PC-3 (cell line): ENCODE results near the gene AKNA. TPM values are rescaled to one million over a fixed set of nuclear protein-coding genes. Genes with fewer than 3 reads are reported as not detected.

Experiments
- ATAC-seq: fragments of 200-7000 bp; cut with Tn5 transposase; 2 replicates; pipeline ENCODE4 v1.9.1; 2020; ENCODE audit warnings: mild to moderate bottlenecking, moderate library complexity
- BruUV-seq: library from RNA; stranded (reverse); fragments of 400-500 nt; replicated peaks from 2 replicates; lab custom pipeline; 2021; lab: Mats Ljungman, UMichigan
- CTCF ChIA-PET: fragments of 300-600 bp; sonication (Branson Sonifier 250); formaldehyde crosslinking; loops from one replicate; lab custom pipeline; 2022; ENCODE audit warnings: antibody characterized with exemption; lab: Charles Lee
- POLR2A ChIA-PET: fragments of 300-600 bp; sonication (Branson Sonifier 250); formaldehyde crosslinking; loops from one replicate; lab custom pipeline; 2022; ENCODE audit warnings: antibody characterized with exemption; ENCODE audit not compliant: unreplicated experiment; lab: Charles Lee
- DNase-seq: peaks from one replicate; pipeline ENCODE4 v3.0.0-alpha.2; 2015
- H2AFZ ChIP-seq: fragments of 300-600 bp; sonication (generic); 2 replicates; pipeline ENCODE4 v1.6.0; 2016; ENCODE audit warnings: antibody characterized with exemption, low read length
- H3F3A ChIP-seq: fragments of 300-600 bp; sonication (generic); one replicate; pipeline ENCODE4 v1.6.0; 2017; ENCODE audit warnings: antibody characterized with exemption, low read length, control low read depth, mild to moderate bottlenecking; ENCODE audit not compliant: unreplicated experiment
- H3K27ac ChIP-seq: fragments of 300-600 bp; sonication (generic); 2 replicates; pipeline ENCODE4 v1.5.1; 2016; ENCODE audit warnings: mild to moderate bottlenecking, low read length
- H3K27me3 ChIP-seq: fragments of 300-600 bp; sonication (generic); 2 replicates; pipeline ENCODE4 v1.6.1; 2016; ENCODE audit warnings: low read length, mixed read lengths
- H3K36me3 ChIP-seq: fragments of 300-600 bp; sonication (generic); 2 replicates; pipeline ENCODE4 v1.6.1; 2016; ENCODE audit warnings: low read depth, mixed run types, low read length, mixed read lengths
- H3K4me1 ChIP-seq: fragments of 300-600 bp; sonication (generic); 2 replicates; pipeline ENCODE4 v1.5.1; 2016; ENCODE audit warnings: low read length; ENCODE audit not compliant: insufficient read depth
- H3K4me2 ChIP-seq: fragments of 300-600 bp; sonication (generic); 2 replicates; pipeline ENCODE4 v1.6.0; 2016; ENCODE audit warnings: low read length
- H3K4me3 ChIP-seq: fragments of 300-600 bp; sonication (generic); 2 replicates; pipeline ENCODE4 v1.5.1; 2016; ENCODE audit warnings: mild to moderate bottlenecking, low read length, mixed read lengths
- H3K79me2 ChIP-seq: fragments of 300-600 bp; sonication (generic); 2 replicates; pipeline ENCODE4 v1.6.1; 2017; ENCODE audit warnings: low read length, mixed read lengths
- H3K9ac ChIP-seq: fragments of 300-600 bp; sonication (generic); 2 replicates; pipeline ENCODE4 v1.6.0; 2016; ENCODE audit warnings: mild to moderate bottlenecking, low read length
- H3K9me2 ChIP-seq: fragments of 300-600 bp; sonication (generic); replicated peaks from 2 replicates; pipeline ENCODE4 v1.6.1; 2016; ENCODE audit warnings: mixed run types, low read length, mixed read lengths
- H3K9me3 ChIP-seq: fragments of 300-600 bp; sonication (generic); 2 replicates; pipeline ENCODE4 v1.6.1; 2016; ENCODE audit warnings: low read length, mixed read lengths
- H4K20me1 ChIP-seq: fragments of 300-600 bp; sonication (generic); 2 replicates; pipeline ENCODE4 v1.6.1; 2016; ENCODE audit warnings: low read length, mixed read lengths
- EZH2 ChIP-seq: fragments of 300-600 bp; sonication (generic); IDR thresholded peaks from one replicate; pipeline ENCODE4 v1.6.1; 2017; ENCODE audit warnings: antibody characterized with exemption, mild to moderate bottlenecking, low read length; ENCODE audit not compliant: unreplicated experiment
- EZH2phosphoT487 ChIP-seq: fragments of 300-600 bp; sonication (generic); IDR thresholded peaks from 2 replicates; pipeline ENCODE4 v1.6.1; 2018; ENCODE audit warnings: mild to moderate bottlenecking, antibody characterized with exemption, low read length, borderline replicate concordance
- intact Hi-C: fragments of 100-400 bp; cut with micrococcal nuclease; formaldehyde crosslinking; loops from 2 replicates; pipeline ENCODE4 v1.9.0; 2023
- total RNA-seq: library from RNA; depleted of rRNA; stranded (reverse); fragments of >200 nt; gene quantifications from 2 replicates; pipeline ENCODE4 v1.2.3, GENCODE V29; 2014
- TF ChIP-seq, protein P1 (sequence below): fragments of 300-600 bp; sonication (generic); conservative IDR thresholded peaks from 2 replicates; pipeline ENCODE4 v1.5.1; 2017; ENCODE audit warnings: antibody characterized with exemption, low read depth, mild to moderate bottlenecking, low read length

The AKNA gene
- total RNA-seq, 1 experiment from 2014 or later: 9.1 TPM

DNA sequence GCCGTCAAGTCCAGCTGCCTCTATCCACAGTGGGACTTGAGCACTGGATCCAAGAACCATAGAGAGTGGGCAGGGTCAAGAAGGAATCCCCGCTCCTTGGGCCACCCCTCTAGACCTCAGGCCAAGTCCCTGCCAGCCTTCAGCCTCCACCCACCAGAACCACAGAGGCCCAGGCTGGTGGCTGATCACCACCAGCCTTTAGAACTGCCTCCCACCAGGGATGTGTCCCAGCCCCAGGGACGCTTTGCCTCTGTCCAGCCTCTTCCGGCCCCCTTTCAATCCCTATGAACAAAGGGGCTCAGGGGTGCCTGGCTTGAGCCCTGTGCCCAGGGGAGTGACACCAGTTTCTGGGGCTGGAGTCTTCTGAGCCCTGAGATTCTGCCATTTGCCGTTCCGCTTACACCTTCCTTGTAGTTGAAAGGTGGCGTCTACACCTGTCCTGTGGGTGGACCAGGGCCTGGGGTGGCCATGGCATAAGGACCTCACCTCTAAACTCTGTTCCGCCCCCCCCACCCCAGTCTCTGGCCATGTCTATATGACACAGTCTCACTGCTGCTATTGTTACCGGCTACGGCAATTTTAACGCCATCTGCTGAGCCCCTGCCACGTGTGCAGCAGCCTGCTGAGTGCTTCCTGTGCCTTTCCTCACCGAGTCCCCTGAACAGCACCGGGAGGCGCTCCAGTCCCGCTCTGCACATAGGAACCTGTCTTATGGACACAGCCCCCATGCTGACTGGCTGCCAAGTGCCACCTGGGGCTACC lies 100.6 kb downstream of the AKNA start:
- ChIA-PET CTCF (no interaction called here), POLR2A (no interaction called here)
- no peaks in the 10 kb centered on the region for H3K9me2 ChIP-seq
- H3K36me3 ChIP-seq: no peaks in the 10 kb centered on the region
- H2AFZ ChIP-seq: no peak overlapping the region
- no peaks in the 10 kb centered on the region for H3K79me2 ChIP-seq
- peaks cover 9% of the 10 kb centered on the region for H3K4me1 ChIP-seq
- TF ChIP-seq, protein P1, sequence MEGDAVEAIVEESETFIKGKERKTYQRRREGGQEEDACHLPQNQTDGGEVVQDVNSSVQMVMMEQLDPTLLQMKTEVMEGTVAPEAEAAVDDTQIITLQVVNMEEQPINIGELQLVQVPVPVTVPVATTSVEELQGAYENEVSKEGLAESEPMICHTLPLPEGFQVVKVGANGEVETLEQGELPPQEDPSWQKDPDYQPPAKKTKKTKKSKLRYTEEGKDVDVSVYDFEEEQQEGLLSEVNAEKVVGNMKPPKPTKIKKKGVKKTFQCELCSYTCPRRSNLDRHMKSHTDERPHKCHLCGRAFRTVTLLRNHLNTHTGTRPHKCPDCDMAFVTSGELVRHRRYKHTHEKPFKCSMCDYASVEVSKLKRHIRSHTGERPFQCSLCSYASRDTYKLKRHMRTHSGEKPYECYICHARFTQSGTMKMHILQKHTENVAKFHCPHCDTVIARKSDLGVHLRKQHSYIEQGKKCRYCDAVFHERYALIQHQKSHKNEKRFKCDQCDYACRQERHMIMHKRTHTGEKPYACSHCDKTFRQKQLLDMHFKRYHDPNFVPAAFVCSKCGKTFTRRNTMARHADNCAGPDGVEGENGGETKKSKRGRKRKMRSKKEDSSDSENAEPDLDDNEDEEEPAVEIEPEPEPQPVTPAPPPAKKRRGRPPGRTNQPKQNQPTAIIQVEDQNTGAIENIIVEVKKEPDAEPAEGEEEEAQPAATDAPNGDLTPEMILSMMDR: no peak
- TF ChIP-seq EZH2 (no peak), EZH2phosphoT487 (no peak)
- H3K27me3 ChIP-seq: no peaks in the 10 kb centered on the region
- no peaks in the 10 kb centered on the region for H4K20me1 ChIP-seq
- no peak overlapping the region for H3K4me2 ChIP-seq
- H3K4me3 ChIP-seq: no peak overlapping the region
- no TSS peak for BruUV-seq
- H3K9ac ChIP-seq: no peak overlapping the region
- ATAC-seq: no peak
- H3K27ac ChIP-seq: no peak overlapping the region
- no peak for DNase-seq
- intact Hi-C loops: no loop called here
- no peaks in the 10 kb centered on the region for H3K9me3 ChIP-seq
- H3F3A ChIP-seq: no peaks in the 10 kb centered on the region

DNA sequence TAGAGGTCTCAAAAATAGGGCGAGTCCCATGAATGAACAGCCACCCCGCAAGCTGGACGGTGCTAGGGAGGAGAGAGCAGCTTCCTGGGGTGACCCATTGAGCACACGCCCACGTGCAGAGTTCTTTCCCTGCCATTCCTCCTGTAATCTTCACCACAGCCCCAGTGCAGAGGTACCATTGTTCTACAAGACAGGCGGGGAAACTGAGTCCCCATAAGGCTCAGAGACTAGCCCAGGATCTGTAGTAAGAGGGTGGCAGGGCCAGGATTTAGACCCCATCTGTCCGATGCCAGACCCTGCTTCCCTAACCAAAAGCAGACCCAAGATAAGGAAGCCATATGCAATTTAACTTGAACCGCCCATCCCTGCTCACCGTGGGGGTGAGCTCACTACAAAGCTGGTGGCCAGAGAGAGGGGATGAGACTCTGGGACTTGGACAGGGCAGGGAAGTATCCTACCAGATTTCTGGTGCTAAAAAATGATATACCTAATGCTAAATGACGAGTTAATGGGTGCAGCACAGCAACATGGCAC lies 101.6 kb downstream of the AKNA start:
- Histone ChIP-seq H3K9me2 (no peaks in the 10 kb centered on the region), H3K27me3 (no peaks in the 10 kb centered on the region), H3F3A (no peaks in the 10 kb centered on the region), H3K4me3 (no peak overlapping the region), H3K4me1 (peaks cover 9% of the 10 kb centered on the region), H3K27ac (no peak overlapping the region), H2AFZ (no peak overlapping the region), H3K36me3 (no peaks in the 10 kb centered on the region), H4K20me1 (no peaks in the 10 kb centered on the region), H3K9me3 (no peaks in the 10 kb centered on the region), H3K79me2 (no peaks in the 10 kb centered on the region), H3K9ac (no peak overlapping the region), H3K4me2 (no peak overlapping the region)
- intact Hi-C loops: no loop called here
- DNase-seq: no peak
- ChIA-PET POLR2A (no interaction called here), CTCF (no interaction called here)
- no TSS peak for BruUV-seq
- TF ChIP-seq, protein P1: no peak
- TF ChIP-seq EZH2: no peak
- no peak for ATAC-seq
